Vagina (tissue), 2 donors: ENCODE measurements around the gene PBX1. TPM values are rescaled to one million over a fixed set of nuclear protein-coding genes. Genes with fewer than 3 reads are reported as not detected.

Experiments used
- DNase-seq, 2 donors: peaks; one replicate each; pipeline ENCODE4 v3.0.0-alpha.2; 2017; ENCODE audit errors: extremely low spot score in 2 of 2
- H3K27ac ChIP-seq: fragments of 200-600 bp; sonication (generic); one replicate; pipeline ENCODE4 v1.5.1; 2019
- H3K27me3 ChIP-seq: fragments of 200-600 bp; sonication (generic); one replicate; pipeline ENCODE4 v1.5.1; 2019
- H3K36me3 ChIP-seq, 2 donors: fragments of 200-600 bp; sonication (generic); one replicate each; pipeline ENCODE4 v1.5.1; 2017 to 2019
- H3K4me1 ChIP-seq: fragments of 200-600 bp; sonication (generic); one replicate; pipeline ENCODE4 v1.5.1; 2019
- H3K4me3 ChIP-seq, 2 donors: fragments of 200-600 bp; sonication (generic); 1 replicate in 1 of 2; 2 replicates in 1 of 2; pipeline ENCODE4 v1.5.1; 2016 to 2019
- H3K9me3 ChIP-seq: fragments of 200-600 bp; sonication (generic); one replicate; pipeline ENCODE4 v1.5.1; 2019
- CTCF ChIP-seq, 3 experiments: fragments of 450-650 bp in 2 of 3; fragments of 200-600 bp in 1 of 3; sonication (generic) in 1 of 3; IDR thresholded peaks; one replicate each; pipeline ENCODE4 v1.5.1; 2017 to 2019; ENCODE audit warnings: antibody characterized with exemption in 3 of 3, mild to moderate bottlenecking in 2 of 3, moderate library complexity in 2 of 3
- POLR2A ChIP-seq, 2 donors: fragments of 450-650 bp; IDR thresholded peaks; one replicate each; pipeline ENCODE4 v1.6.1; 2017; ENCODE audit warnings: antibody characterized with exemption in 2 of 2, mild to moderate bottlenecking in 2 of 2, moderate library complexity in 2 of 2
- POLR2AphosphoS5 ChIP-seq, 2 donors: sonication (generic); formaldehyde crosslinking; IDR thresholded peaks; one replicate each; pipeline ENCODE4 v1.9.0; 2017; ENCODE audit warnings: antibody characterized with exemption in 2 of 2, mild to moderate bottlenecking in 2 of 2, low read depth in 1 of 2; ENCODE audit not compliant: insufficient read depth in 1 of 2
- intact Hi-C: fragments of 100-400 bp; cut with DNase I; formaldehyde crosslinking; loops from one replicate; pipeline ENCODE4 v1.15.1; 2023
- total RNA-seq: library from RNA; depleted of rRNA; stranded (reverse); fragments of >200 nt; gene quantifications from one replicate; pipeline ENCODE4 v1.2.3, GENCODE V29; 2016

The PBX1 gene
- total RNA-seq, 1 donor from 2014 or later = 69.0 TPM

- Histone ChIP-seq H3K4me3 (no peak overlapping the region), H3K4me1 (peaks cover 72% of the 10 kb centered on the region), H3K36me3 (no peaks in the 10 kb centered on the region), H3K9me3 (no peaks in the 10 kb centered on the region), H3K27me3 (no peaks in the 10 kb centered on the region), H3K27ac (peak overlapping the region; percentile 88)
- intact Hi-C loops = no loop called here
- TF ChIP-seq POLR2A (IDR thresholded peaks at IDR 0.05) = no peak
- no peak for TF ChIP-seq POLR2AphosphoS5 (IDR thresholded peaks at IDR 0.05; ENCODE audit: insufficient read depth in 1 of 2, low read depth in 1 of 2)
- no peak for TF ChIP-seq CTCF (IDR thresholded peaks at IDR 0.05)
- no peak for DNase-seq
Measured at GRCh38 chr1:164589961-164590507, 31.1 kb downstream of the PBX1 start.

DNA sequence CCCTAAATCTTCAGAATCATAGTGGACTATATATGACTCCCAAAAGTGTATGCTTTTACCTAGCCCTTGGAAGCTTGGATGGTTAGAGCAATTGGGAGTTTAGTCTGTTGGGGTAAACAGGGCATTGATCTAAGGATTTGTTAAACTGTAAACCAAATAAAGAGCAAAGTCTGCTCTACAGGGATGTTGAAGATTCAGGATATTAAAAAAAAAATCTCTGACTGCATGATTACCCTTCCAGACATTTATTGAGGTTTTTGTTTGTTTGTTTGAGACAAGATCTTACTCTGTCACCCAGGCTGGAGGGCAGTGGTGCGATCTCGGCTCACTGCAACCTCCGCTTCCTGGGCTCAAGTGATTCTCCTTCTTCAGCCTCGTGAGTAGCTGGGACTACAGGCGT is 31.6 kb downstream of the PBX1 start:
- peaks cover 66% of the 10 kb centered on the region for H3K4me1 ChIP-seq
- H3K27ac ChIP-seq = peak overlapping the region; percentile 88

GRCh38 chr1:164591858-164592257 is 32.9 kb downstream of the PBX1 start:
- no peaks in the 10 kb centered on the region for H3K36me3 ChIP-seq
- no peak for TF ChIP-seq POLR2A (IDR thresholded peaks at IDR 0.05)
- no peak for TF ChIP-seq CTCF (IDR thresholded peaks at IDR 0.05)
- TF ChIP-seq POLR2AphosphoS5 (IDR thresholded peaks at IDR 0.05; ENCODE audit: insufficient read depth in 1 of 2, low read depth in 1 of 2) = no peak
- no peaks in the 10 kb centered on the region for H3K27me3 ChIP-seq
- H3K27ac ChIP-seq = peak overlapping the region; percentile 22
- DNase-seq = no peak
- H3K4me1 ChIP-seq = peaks cover 54% of the 10 kb centered on the region
- H3K9me3 ChIP-seq = no peaks in the 10 kb centered on the region
- intact Hi-C loops = no loop called here
- no peak overlapping the region for H3K4me3 ChIP-seq

More for the DNA sequence above, 31.6 kb downstream of the PBX1 start:
- Histone ChIP-seq H3K4me3 (no peak overlapping the region), H3K27me3 (no peaks in the 10 kb centered on the region), H3K9me3 (no peaks in the 10 kb centered on the region), H3K36me3 (no peaks in the 10 kb centered on the region)
- no peak for TF ChIP-seq POLR2A (IDR thresholded peaks at IDR 0.05)
- no peak for TF ChIP-seq CTCF (IDR thresholded peaks at IDR 0.05)
- no peak for TF ChIP-seq POLR2AphosphoS5 (IDR thresholded peaks at IDR 0.05; ENCODE audit: insufficient read depth in 1 of 2, low read depth in 1 of 2)
- intact Hi-C loops = no loop called here
- DNase-seq = no peak

DNA sequence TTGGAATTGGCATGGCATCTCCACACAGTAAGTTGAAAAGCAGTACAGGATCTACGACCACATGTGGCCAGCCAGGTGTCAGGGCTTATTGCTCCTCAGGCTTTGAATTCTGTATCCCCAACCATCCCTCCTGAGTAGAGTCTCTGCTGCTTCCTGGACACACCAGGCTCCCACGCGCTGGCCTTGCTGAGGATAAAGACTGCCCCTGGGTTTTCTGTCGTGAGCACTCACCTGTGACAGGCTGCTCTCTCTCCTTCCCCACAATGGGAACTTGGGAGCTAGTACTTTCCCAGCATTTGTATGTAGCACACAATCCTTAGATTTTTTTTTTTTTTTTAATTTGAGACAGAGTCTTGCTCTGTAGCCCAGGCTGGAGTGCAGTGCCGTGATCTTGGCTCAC is 33.6 kb downstream of the PBX1 start:
- Histone ChIP-seq H3K9me3 (no peaks in the 10 kb centered on the region), H3K27ac (no peak overlapping the region)
- DNase-seq = no peak

More for the DNA sequence above, 33.6 kb downstream of the PBX1 start:
- peaks cover 50% of the 10 kb centered on the region for H3K4me1 ChIP-seq
- intact Hi-C loops = no loop called here
- no peaks in the 10 kb centered on the region for H3K36me3 ChIP-seq
- no peak overlapping the region for H3K4me3 ChIP-seq
- TF ChIP-seq CTCF (IDR thresholded peaks at IDR 0.05) (no peak), POLR2AphosphoS5 (IDR thresholded peaks at IDR 0.05; ENCODE audit: insufficient read depth in 1 of 2, low read depth in 1 of 2) (no peak), POLR2A (IDR thresholded peaks at IDR 0.05) (no peak)
- H3K27me3 ChIP-seq = no peaks in the 10 kb centered on the region
